HT1080 (cell line): ENCODE measurements around the gene MYO3A. TPM values are rescaled to one million over a fixed set of nuclear protein-coding genes. Genes with fewer than 3 reads are reported as not detected.
"Not testable (repeated sequence)": the region's sequence is repeated elsewhere in the genome, so short reads cannot be mapped to it uniquely, and the experiment has no call there.

Experiments
- DNase-seq: peaks from one replicate; pipeline ENCODE4 v3.0.0-alpha.2; 2015; ENCODE audit warnings: low read depth
- total RNA-seq: library from RNA; depleted of rRNA; stranded (reverse); fragments of >200 nt; shearing (Covaris generic); gene quantifications from 2 replicates; pipeline ENCODE4 v1.2.3, GENCODE V29; 2014

MYO3A gene
- total RNA-seq, 1 experiment from 2014 or later = not detected

DNA sequence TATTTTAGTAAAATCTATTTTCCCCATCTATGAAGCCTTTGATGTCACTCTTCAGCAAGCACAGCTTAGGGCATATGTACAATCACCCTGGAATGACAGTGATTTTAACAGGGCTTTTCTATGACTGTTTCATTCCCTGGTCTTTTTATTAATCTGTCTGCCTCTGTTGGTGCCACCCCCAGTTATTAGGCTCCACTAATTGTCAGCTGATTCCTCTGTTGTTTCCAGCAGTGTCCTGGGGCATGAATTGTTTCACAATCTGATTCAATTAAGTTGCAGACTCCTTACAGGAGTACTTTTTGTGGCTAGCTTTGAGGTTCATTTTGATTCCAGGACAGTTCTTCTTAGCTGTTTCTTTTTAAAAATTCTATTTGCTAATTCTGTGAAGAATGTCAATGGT lies 38.6 kb downstream of the MYO3A start:
- no peak for DNase-seq

DNA sequence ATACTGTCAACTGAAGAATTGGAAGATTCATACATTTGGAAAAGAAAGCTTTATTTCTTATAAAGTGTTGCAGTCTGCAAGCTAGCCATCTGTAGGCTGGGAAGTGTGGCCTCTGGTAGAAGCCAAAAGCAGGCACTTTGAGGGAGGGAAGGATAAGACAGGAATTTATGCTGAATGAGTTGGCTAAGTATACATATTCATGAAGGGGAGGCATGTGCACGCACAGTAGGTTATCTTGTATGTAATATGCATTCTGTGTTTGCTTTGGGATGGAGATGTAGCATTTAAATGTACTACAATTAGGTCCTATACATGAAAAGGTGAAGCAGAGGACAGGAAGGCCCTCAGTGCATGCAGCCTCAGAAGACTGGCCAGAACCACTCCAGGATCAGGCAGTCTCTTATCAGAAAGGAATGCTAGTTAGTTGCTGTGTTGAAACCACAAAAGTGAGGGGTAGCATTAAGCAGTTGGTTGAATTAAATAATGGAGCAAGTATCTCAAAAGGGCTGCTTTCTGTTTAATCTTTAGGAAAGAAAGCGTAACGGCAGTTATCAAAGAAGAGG lies 40.9 kb downstream of the MYO3A start:
- DNase-seq = no peak

DNA sequence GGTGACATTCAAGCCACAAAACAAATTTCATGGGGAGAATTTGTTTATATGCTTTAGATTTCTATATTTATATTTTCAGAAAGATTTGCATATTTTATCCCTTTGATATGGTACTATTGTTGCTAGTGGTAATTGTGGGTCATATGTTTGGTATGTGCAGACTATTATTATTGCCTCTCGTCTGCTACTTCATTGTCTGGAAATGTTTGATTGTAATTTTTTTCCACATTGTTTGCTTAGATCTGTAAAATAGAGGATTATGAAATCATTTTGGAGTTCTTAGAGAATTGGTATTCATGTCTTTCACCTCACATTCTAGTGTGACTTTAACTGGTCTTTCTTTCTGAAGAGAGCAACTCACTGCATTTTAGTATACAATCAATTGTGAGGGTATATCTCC lies 44.7 kb downstream of the MYO3A start:
- DNase-seq = no peak

DNA sequence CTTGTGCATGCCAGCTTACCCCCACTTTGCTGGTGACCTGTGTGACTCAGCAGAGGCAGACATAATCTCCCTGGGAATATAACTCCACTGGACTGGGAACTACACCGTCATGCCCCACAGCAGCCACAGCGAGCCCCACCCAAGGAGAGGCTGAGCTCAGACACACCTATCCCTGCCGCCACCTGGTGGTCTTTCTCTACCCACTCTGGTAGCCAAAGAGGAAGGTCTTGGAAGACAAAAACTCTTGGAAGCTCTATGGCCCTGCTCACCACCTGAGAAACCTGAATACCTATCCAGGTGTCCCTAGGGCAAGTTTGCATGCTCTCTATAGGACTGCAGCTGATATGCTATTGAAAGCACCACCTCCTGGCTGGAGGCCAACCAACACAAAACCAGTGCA lies 48.1 kb downstream of the MYO3A start:
- no peak for DNase-seq

DNA sequence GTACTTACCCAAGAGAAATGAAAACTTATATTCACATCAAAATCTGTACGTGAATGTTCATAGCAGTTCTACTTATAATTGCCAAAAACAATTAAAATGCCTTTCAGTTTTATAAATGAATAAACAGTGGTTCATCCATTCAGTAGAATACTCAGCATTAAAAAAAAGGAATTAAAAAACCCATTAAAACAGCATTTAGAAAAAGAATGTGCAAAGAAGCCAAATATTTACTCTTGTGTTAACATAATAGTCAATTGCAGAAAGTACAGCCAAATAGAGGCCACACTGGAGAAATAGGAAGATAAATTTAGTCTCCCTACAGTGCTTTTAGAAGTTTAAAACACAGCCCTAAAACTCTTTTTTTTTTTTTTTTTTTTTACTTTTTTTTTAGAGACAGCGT lies 54.6 kb downstream of the MYO3A start:
- no peak for DNase-seq

DNA sequence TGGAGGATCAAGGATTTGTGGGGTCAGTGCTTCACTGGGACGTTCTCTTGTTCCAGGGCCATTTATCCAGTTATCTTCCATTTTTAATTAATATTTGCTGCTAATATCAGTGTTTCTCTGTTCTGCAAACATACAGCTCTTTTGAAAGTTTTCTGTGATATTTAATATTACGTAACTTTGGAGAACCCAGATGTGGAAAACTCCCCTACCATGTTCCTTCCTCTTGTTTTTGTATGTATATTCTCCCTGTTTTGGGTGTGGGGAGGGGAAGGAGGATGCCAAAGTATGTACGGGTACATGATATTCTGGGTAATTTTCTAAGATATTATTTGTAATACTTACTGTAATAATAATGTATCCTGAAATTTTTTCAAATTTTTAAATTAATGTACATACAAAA lies 55.9 kb downstream of the MYO3A start:
- DNase-seq = no peak

DNA sequence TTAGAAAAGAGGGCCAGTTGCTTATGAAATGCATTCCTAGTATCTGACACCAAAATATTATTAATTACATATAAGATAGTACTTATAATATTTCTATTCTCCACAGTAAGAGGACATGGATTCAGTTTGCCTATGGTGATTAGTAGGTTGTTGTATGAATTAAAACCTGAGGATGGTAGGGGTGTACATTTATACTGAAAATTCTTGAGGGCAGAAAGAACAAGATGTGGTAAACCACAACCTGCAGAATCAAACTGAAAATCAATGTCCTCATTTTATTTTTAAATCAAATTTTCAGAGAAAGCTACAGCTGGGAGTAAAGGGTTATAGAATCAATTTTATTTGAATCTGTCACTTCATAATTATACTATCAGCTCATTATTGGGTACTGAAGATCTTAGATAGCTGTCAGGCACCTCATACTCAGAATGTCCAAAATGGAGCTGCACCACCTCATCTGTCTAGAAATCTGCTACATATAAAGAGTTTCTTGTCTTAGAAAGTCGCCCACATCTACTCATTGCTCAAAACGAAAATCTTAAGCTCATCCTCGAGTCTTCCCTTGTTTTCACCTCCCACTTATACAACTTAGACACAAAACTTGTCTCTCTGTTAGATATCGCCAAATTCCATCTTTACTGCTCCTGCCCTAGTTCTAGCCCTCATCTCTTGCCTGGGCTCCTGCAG lies 65.4 kb downstream of the MYO3A start:
- DNase-seq = no peak

DNA sequence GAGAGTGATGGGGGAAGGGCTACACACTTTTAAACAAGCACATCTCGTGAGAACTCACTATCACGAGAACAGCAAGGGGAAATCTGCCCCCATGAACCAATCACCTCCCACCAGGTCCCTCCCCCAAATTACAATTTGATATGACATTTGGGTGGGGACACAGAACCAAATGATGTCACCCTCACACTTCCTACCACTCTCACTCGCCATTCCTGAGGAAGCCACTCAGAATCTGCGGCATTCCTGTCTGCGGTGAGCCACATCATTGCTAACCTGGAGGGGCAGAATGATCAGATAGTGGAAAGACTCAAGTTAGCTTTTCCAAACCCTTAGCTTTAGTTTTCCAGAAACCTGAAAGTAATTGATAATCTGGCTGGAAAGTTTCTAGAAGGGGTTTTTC lies 66.9 kb downstream of the MYO3A start:
- peak; percentile 36 for DNase-seq

DNA sequence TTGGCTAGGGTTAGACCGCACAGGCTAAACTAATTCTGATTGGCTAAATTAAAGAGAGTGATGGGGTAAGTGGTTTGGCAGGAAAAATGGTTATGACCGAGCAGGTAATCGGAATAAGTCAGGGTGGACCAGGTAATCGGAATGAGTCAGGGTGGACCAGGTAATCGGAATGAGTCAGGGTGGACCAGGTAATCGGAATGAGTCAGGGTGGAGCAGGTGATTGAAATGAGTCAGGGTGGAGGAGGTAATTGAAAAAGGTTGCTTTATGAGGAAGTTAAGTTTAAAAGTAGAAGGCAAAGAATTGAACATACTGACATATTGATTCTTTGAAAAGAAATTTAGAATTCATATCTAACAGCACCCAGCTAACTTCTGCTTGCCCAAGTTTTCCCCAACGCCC lies 68.4 kb downstream of the MYO3A start:
- DNase-seq = not testable (repeated sequence)

DNA sequence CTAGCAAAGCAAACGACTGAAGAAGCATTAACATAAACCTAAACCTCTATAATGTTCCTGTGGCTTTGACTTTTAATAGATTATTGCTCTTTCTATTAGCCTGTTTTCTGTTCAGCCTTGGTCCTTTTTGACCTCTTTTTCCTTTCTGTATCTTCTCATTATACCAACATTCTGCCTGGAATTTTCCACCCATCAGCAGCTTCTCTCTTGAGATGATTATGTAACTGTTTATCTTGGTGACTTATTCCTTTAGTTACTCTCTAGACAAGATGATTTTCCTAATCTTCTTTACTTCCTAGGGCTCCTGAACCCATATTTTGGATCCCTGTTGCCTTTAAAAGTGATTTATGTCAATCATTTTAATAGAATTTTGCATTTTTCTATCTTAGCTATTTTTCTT lies 81.1 kb downstream of the MYO3A start:
- DNase-seq = no peak

DNA sequence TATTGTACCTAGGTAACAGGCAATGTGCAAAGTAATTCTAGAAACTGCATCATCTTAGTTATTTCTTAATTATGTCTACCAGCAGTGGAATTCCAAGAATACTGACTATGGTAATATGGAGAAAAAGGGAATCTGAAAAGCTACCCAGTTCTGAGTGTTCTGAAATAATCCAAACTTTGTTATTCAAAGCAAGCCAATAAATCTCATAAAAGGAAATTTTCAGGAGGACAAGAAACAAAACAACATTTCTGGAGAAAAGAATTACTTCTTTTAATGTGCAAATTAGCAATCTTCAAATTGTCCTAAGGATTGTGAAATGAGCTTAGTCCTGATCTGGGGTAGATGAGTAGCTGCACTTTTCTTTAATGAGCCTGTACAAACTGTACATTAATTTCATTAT lies 88.8 kb downstream of the MYO3A start:
- no peak for DNase-seq

DNA sequence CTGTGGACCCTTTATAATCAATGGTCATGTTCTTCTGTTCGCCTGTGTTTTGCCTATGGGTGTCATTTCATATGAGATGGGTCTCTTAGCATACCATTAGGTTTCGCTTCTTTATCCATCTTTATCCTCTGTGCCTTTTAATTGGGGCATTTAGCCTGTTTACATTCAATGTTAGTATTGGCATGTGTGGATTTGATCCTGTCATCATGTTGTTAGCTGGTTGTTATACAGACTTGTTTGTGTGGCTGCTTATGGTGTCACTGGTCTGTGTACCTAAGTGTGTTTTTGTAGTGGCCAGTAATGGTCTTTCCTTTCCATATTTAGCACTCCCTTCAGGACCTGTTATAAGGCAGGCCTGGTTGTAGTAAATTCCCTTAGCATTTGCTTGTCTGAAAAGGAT lies 90.3 kb downstream of the MYO3A start:
- DNase-seq = no peak

DNA sequence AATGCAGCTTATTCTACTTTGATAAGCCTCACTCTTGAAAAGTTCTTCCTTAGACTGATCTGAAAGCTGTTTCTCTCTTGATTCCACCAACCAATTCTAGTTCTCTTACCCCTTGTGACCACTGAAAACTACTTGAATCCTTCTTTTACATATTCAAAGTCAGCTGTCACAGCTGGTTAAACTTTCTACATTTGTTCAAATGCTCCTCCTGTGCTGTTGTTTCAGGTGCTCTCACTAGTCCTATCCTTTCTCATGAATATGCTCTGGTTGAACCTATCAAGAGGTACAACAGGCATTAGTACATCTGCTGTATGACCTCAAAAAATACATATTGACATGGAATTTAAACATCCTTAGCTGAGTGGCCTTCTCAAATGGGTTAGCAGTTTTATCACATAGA lies 91.5 kb downstream of the MYO3A start:
- DNase-seq = no peak

DNA sequence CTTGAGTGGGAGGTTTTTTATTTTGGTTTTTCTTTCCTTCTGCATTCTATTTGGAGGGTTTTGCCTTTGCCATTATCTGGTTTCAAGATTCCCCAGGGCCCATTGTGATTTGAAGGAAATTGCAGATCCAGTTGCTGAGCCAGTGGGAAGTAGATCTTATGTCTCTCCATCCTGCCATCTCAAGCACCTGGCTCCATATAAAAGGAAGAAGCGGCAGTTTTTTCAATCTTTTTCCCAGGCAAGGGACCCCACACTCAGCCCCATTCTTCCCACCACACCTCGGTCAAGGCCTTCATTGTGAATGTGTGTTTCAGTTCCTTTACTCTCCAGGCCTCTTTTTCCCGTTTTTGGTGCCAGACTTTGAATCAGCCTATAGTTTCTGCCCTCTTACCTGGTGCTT lies 95.8 kb downstream of the MYO3A start:
- DNase-seq = no peak

DNA sequence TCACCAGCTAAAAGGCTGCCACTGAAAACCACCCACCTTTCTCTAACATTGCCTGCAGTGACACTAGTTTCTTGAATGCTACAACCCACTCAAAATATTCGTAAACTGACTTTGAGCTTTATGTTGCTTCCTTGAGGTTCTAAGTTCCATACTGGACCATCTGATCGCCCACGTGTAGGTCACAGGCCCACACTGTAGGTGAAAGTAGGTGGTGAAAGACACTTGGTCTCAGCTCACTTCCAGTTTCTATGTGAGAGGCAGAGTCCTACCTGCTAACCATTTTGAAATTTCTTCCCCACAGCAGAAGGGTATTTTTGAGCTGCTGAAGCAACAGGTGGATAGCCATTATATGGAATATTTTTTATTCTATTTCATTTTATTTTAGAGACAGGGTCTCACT lies 97.3 kb downstream of the MYO3A start:
- DNase-seq = no peak

DNA sequence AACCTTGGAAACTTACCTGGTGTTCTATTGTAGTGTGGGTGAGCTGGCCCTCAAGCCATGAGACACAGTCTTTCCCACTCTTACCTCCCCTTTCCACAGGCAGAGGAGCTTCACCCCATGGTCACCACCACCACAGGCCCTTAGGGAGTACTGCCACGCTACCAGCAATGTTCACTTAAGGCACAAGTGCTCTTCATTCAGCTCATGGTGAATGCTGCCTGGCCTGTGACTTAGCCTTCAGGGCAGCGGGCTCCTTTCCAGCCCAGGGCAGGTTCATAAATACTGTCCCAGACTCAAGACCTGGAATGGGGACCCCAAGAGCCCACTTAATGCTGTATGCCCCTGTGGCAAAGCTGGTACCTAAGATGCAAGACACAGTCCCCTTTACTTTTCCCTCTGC lies 109.4 kb downstream of the MYO3A start:
- DNase-seq = no peak

DNA sequence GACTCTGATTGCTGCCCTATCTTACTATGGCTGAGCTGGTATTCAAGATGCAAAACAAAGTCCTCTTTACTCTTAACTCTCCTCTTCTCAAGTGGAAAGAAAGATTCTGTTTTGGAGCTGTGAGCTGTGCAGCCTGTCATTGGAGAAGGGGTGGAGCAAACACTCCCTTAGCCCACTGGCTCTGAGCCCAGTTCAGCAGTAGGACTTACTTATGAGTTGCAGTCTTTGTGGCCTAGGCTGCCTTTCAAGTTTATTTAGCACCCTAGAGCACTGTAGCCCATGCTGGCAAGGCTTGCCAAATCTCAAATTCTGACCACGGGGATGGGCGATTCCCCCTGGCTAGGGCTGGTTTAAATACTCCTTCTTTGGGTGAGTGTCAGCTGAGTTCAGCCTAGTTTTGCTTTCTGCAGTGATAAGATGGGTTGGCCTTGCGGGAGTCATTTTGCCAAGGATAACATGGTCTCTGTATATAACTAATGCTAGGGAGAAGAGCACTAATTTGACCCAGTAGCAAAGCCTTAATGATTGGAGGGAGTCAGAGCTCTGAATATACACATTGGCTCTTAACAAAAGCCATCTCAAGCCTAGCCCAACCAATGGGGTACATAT lies 110.2 kb downstream of the MYO3A start:
- DNase-seq = no peak

DNA sequence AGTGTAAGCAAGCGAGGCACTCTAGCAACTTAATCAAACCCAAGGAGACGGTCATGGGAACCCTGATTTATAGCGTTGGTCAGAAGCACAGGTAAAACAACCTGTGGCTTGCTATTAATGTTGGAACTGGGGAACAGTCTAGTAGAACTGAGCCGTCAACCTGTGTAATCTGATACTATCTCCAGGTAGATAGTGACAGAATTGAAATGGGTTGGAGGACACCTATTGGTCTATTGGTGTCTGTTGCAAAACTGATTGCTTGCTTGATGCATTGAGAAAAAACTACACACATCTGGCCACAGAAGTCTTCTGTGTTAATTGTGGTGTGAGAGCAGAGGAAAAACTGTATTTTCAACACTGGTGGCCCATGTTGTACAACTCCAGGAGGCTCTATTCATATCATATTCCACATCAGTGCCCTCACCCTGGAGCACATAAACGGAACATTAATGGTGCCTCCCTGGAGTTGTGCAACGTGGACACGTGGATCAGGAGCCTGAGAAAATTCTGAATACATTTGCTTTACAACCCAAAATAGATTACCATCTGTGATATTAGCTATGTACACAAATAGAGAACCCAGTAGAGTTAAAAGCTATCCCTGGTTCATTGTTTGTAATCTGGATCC lies 112.2 kb downstream of the MYO3A start:
- no peak for DNase-seq

DNA sequence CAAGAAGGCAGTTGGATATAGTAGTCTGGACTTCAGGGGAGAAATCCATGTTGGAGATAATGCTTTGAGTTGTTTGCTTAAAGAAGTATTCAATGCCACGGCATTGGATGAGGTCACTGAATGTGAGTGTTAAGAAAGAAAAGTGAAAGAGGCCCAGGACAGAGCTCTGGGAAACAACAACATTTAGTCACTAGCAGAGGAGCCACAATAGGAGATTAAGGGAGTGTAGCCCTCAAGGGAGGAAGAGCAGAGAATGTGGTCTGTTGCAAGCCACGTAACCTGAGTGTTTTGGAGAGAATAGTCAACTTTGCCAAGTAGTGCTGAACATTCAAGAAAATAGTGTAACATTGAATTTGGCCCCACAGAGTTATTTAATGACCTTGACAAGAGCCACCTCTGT lies 114.7 kb downstream of the MYO3A start:
- DNase-seq = peak; percentile 1

DNA sequence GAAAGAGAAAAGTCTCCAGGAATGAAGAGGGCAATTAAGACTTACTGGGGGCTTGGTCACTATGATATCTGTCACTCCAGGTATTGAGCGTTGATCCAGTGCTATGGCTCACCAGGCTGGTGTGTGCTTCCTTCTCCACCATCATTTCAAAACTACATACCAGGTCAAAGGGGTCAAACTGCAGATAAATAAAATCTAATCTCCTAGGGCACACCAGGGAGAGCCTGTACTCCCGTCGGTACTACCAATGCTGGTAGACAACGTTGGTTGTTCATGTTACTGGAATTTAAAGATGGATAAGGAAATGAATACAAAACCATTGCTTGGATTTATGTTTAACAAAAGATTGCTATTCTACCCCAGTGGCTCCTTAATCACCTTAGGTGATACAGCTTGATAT lies 118.3 kb downstream of the MYO3A start:
- no peak for DNase-seq

DNA sequence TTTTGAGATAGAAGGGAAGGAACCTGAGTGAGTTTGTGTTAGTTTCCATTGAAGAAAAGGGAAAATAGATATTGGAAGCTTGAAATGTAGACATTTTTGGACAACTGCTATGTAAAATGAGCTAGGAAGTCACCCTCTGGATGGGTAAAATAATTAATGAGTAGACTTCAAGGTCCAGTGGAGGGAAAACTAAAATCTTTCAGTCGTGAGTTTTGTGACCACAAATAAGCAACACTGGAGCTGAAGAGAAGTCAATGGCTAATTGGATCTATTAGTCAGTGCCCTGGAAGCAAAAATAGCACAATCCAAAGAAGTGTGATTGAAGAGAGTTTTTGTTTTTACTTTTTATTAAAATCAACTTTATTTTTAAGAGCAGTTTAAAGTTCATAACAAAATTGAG lies 123.4 kb downstream of the MYO3A start:
- DNase-seq = no peak

DNA sequence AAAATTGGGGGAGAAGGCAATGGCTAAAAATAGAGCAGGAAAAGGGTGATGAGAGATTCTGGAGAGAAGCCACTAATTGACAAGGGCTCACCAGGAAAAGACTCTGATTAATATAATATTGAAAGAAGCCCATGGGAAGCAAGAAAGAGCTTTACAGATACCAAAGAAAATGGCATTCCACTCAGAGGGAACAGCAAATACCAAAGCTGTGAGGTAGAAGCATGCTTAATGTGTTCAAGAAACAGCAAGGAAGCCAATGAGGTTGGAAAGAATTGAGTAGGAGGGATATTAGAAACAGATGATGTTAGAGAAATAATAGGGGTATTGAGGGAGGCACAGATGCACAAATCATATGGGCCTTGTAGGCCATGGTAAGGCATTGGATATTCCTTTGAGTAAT lies 130.1 kb downstream of the MYO3A start:
- DNase-seq = no peak

DNA sequence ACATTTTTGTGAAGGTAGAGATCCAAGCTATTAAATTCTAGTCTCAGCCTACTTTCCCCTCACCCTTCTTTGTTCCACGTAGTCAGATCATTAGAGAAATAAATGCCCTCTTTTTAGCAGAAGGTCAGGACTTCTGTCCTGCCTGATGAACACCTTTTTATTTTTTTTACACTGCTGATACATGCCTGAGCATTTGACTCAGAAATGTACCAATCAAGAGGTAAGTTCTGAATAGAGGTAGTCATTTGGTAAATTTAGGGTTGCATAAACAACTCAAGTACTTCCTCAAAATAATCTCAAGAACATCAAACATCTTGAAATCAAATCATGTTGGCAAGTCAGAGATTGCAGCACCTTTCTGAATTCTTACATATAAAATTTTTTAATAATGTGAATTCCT lies 133.7 kb downstream of the MYO3A start:
- DNase-seq = no peak
